H1 (cell line): Measurements from ENCODE around the gene AIRE.

ENCODE experiments used
- BRCA1 ChIP-seq: IDR thresholded peaks from 2 replicates; pipeline ENCODE4 v1.6.1; 2012; ENCODE audit warnings: low read depth, low read length, improper control_type of control experiment
- EZH2 ChIP-seq: fragments of 200-600 bp; sonication (generic); IDR thresholded peaks from 2 replicates; pipeline ENCODE4 v1.7.1; 2012; ENCODE audit warnings: low read depth, mild to moderate bottlenecking, moderate library complexity, low read length, inconsistent platforms; ENCODE audit not compliant: severe bottlenecking
- GABPA ChIP-seq: IDR thresholded peaks from 2 replicates; pipeline ENCODE4 v1.6.1; 2011; ENCODE audit warnings: mild to moderate bottlenecking, low read length, moderate library complexity, borderline replicate concordance; ENCODE audit not compliant: insufficient read depth
- JUN ChIP-seq: IDR thresholded peaks from 2 replicates; pipeline ENCODE4 v1.6.1; 2011; ENCODE audit warnings: low read depth, mild to moderate bottlenecking, improper control_type of control experiment, low read length
- PHF8 ChIP-seq: fragments of 200-600 bp; sonication (generic); conservative IDR thresholded peaks from 2 replicates; pipeline ENCODE4 v1.7.1; 2012; ENCODE audit warnings: low read depth, mild to moderate bottlenecking, inconsistent platforms, low read length, moderate library complexity
- POLR2A ChIP-seq, 2 experiments: IDR thresholded peaks; 1 replicate in 1 of 2; 2 replicates in 1 of 2; pipeline ENCODE4 v1.6.1; 2011; ENCODE audit warnings: low read depth in 2 of 2, low read length in 2 of 2, mild to moderate bottlenecking in 2 of 2; ENCODE audit errors: control extremely low read depth in 1 of 2
- ZNF274 ChIP-seq: IDR thresholded peaks from 2 replicates; pipeline ENCODE4 v1.7.0; 2012; ENCODE audit warnings: low read length, borderline replicate concordance; ENCODE audit errors: extremely low read depth
- TF ChIP-seq, protein P1 (sequence below), 3 experiments: IDR thresholded peaks; 1 replicate in 2 of 3; 2 replicates in 1 of 3; pipeline versions ENCODE4 v1.5.1 to v1.6.1; 2011; ENCODE audit warnings: low read length in 3 of 3, mild to moderate bottlenecking in 3 of 3, inconsistent platforms in 2 of 3, low read depth in 1 of 3, moderate library complexity in 1 of 3; ENCODE audit not compliant: insufficient read depth in 1 of 3; ENCODE audit errors: control extremely low read depth in 1 of 3
- TF ChIP-seq, protein P2 (sequence below): IDR thresholded peaks from 2 replicates; pipeline ENCODE4 v1.6.1; 2012; ENCODE audit warnings: inconsistent platforms

- TF ChIP-seq PHF8 (no peak), POLR2A (IDR thresholded peaks at IDR 0.05; ENCODE audit: control extremely low read depth in 1 of 2, low read depth in 2 of 2, low read length in 2 of 2) (no peak), ZNF274 (no peak), EZH2 (no peak), GABPA (no peak), JUN (no peak), BRCA1 (no peak)
- TF ChIP-seq, protein P1, sequence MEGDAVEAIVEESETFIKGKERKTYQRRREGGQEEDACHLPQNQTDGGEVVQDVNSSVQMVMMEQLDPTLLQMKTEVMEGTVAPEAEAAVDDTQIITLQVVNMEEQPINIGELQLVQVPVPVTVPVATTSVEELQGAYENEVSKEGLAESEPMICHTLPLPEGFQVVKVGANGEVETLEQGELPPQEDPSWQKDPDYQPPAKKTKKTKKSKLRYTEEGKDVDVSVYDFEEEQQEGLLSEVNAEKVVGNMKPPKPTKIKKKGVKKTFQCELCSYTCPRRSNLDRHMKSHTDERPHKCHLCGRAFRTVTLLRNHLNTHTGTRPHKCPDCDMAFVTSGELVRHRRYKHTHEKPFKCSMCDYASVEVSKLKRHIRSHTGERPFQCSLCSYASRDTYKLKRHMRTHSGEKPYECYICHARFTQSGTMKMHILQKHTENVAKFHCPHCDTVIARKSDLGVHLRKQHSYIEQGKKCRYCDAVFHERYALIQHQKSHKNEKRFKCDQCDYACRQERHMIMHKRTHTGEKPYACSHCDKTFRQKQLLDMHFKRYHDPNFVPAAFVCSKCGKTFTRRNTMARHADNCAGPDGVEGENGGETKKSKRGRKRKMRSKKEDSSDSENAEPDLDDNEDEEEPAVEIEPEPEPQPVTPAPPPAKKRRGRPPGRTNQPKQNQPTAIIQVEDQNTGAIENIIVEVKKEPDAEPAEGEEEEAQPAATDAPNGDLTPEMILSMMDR (IDR thresholded peaks at IDR 0.05; ENCODE audit: control extremely low read depth in 1 of 3, insufficient read depth in 1 of 3, low read depth in 1 of 3, low read length in 3 of 3): no peak
- TF ChIP-seq, protein P2, sequence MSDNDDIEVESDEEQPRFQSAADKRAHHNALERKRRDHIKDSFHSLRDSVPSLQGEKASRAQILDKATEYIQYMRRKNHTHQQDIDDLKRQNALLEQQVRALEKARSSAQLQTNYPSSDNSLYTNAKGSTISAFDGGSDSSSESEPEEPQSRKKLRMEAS: no peak
These were observed 13.4 kb downstream of the AIRE start for GRCh38 chr21:44299085-44299457.
